Left hindlimb (tissue), 1 donor: ENCODE measurements around the gene PPP5C.

Experiments
- DNase-seq: peaks from one replicate; pipeline ENCODE4 v3.0.0-alpha.2; 2018

The PPP5C gene

GRCh38 chr19:46337487-46337886 lies 9.4 kb upstream of the PPP5C start:
- DNase-seq, result no peak

GRCh38 chr19:46339446-46339845 lies 7.4 kb upstream of the PPP5C start:
- no peak for DNase-seq

DNA sequence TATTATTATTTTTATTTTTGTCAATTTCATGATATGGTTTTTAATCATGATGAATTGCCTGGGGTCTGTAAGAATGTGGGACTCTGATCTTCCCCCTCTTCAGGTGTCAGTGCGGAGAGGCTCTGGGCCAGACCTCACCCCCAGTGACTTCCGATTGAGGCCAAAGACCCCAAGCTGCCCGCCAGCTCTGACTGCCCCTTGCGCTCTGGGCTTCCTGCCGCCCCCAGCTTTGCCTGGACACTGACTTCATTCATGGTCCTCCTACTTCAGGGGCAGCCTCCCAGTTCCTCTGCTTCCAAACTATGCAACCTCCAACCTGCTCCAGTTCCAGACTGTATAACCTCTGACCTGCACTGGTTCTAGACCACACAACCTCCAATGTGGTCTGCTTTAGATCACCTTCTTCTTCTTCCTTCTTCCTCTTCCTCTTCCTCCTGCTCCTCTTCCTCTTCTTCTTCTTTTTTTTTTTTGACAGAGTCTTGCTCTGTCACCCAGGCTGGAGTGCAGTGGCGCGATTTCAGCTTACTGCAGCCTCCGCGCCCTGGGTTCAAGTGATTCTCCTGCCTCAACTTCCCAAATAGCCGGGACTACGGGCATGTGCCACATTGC lies 6.7 kb upstream of the PPP5C start:
- DNase-seq, result no peak

GRCh38 chr19:46341937-46342336 lies 5.0 kb upstream of the PPP5C start:
- no peak for DNase-seq

- no peak for DNase-seq
These were observed 2.5 kb upstream of the PPP5C start for GRCh38 chr19:46344363-46344762.

- no peak for DNase-seq
These were observed 1.7 kb upstream of the PPP5C start for GRCh38 chr19:46345157-46345556.

GRCh38 chr19:46347572-46347883 lies 641 bp downstream of the PPP5C start:
- DNase-seq, result no peak

DNA sequence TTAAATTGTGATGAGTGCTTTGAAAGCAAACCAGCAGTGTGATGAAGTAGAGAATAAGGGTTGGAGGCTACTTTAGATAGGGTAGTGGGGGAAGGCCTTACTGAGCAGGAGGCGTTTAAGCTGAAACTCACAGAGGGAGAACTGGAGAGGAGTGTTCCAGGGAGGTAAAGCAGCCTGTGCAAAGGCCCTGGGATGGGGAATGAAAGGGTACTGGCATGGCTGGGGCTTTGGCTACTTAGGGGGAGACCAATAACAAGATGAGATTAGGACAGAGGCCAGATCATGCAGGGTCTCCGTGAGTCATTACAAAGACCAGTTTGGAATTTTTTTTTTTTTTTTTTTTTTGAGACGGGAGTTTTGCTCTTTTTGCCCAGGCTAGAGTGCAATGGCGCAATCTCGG lies 1.1 kb downstream of the PPP5C start:
- no peak for DNase-seq

DNA sequence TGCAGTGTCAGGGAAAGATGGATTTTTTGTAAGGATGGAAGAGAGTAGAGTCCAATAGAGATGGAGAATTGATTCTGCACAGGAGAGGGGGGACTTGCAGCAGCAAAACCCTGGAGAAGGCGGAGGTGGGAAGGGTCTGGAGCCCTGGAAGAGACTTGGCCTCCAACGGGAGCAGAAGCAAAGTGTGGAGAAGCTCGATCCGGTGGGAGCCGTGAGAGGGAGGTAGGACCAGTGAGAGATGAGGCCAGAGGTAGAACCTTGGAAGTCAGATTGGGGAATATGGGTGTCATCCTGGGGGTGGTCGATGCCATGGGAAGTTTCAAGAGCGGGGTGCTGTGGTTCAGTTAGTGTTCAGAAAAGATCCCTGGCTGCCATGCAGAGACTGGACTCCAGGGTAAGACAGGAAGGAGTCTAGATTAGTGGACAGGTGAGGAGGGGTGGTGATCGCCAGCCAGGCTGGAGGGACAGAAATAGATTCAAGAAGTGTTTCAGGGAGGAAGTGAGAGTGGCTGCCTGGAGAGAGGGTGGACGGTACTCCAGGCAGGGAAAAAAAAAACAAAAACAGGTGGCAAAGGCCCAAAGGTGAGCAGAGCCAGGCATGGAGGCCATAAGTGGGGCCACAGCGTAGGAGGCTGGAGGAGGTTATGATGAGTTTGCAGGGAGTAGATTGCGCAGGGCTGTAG lies 2.6 kb downstream of the PPP5C start:
- DNase-seq, result no peak

DNA sequence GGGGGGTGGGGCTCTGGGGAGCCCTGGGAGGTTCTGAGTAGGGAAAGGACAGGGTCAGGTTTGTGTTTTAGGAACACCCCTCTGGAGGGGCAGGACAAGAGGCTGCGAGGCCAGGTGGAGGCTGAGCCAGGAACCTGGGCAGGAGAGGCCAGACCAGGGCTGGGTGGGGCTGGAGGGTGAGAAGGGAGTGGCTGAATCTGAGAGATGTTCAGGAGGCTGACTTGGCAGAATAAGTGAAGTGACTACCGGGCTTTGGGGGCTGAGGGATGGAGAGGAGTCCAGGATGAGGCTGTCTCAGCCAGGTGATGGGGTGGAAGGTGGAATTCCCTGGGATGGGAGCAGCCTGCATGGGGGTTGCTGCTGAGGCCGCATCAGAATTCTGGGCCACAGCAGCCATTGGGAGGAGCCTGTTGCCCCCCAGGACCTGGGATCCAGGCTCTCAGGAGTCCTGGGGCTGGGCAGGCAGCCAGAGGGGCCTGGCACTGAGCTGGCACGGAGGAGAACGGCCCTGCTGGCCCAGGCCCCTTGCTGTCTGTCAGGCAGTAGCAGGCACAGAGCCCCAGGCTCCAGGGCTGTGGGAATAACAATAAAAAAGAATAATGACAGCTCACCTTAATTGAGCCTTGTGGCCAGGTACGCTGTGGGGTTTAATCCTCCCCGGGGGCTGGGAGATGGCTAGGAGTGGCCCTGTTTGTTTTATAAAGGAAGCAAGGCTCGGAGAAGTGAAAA lies 3.3 kb downstream of the PPP5C start:
- no peak for DNase-seq

GRCh38 chr19:46350758-46351159 lies 3.9 kb downstream of the PPP5C start:
- DNase-seq, result no peak

DNA sequence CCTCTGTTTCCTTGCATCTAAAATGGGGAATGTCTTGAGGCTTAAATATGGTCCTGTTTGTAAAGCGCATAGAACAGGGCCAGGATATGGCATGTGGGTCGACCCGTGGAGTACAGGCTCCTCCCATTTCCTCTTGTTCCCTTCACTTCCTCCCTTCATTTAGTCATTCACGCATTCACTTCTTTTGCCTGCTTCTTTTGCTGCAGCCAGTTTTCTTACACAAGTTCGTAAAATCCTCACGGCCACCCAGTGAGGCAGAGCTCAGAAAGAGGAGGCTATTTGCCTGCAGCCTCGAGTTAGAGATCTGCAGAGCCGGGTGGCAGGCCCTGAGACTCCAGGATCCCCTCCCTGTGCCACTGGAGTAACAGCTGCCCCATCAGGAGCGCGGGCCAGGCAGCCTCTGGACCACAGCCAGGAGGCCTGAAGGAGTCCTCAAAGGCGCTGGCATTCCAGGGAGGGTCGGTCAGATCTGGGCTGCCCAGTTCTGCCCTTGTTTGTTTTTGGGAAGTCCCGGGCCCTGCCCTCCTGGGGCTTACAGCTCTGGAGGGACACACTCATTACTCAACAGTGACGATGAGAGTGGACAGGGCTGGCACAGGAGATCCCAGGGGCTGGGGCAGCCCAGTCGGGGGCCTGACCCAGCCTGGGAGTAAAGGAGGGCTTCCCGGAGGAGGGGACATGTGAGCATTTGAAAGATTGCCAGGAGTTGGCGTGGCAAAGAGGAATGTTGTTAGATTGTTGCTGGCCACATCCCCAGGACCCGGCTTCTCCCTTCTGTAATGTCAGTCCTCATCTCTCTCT lies 4.6 kb downstream of the PPP5C start:
- DNase-seq, result no peak

DNA sequence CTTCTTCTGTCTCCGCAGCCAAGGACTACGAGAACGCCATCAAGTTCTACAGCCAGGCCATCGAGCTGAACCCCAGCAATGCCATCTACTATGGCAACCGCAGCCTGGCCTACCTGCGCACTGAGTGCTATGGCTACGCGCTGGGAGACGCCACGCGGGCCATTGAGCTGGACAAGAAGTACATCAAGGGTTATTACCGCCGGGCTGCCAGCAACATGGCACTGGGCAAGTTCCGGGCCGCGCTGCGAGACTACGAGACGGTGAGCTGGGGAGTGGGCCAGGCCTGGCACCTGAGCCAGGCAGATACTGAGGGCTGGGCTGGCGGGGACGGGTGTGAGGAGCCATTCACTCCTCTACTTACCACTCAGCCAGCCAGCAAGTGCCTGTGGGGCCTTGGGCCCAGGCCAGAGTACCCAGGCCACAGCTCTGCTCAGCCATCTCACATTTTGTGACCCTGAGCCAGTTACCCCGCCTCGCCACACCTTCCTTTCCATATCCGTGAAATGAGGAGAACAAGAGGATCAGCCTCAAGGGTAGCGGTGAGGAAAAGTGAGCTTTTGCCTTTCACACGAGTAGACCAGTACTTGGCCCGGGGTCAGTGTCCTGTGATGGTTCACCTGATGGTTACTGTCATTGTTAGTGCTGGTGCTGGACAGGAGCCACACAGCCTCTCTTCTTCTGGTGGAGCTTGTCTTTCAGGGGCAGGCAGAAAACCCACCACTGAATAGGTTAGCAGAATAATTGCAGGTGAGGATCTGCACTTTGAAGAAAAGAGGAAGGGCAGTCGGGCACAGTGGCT lies 7.0 kb downstream of the PPP5C start:
- DNase-seq, result no peak

DNA sequence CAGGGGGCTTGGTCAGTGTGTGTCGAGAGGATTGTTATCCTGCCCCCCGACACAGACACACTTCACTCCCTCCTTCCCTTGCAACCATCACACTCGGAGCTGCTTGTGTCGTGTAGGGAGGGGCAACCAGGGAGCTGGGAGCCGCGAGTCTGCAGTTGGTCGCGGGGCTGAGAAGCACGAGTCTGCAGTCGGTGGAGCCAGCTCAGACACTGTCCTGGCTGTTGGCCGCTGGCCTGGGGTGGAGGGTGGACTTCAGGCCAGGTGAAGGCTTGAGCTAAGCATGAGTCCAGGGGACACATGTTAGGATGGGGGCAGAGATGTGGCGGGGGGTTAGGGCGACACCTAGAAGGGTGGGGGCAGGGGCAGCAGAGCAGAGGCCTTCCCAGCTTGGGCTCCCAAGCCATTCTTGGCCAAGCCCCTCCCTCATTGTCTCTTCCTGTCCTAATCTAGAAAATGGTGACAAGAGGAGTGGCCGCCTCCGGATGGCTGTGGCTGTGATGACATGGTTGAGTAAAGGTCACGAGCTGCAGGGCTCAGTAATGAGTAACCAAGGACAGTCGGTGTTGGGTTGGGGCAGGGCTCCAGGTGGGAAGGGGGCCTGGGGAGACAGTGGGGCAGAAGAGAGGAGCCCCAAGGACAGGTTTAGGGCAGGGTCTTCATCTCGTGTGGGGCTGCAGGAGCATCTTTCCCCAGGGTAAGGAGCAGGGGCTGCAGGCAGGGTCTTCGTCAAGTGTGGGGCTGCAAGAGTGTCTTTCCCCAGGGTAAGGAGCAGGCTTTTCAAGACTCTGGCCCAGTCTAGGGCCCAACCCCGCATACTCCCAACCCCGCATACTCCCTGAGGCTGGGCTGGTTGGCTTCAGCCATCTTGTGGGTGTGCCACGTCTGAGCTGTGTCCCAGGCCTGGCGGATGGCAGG lies 8.6 kb downstream of the PPP5C start:
- DNase-seq, result no peak

- no peak for DNase-seq
These were observed 9.5 kb downstream of the PPP5C start for GRCh38 chr19:46356149-46357055.

DNA sequence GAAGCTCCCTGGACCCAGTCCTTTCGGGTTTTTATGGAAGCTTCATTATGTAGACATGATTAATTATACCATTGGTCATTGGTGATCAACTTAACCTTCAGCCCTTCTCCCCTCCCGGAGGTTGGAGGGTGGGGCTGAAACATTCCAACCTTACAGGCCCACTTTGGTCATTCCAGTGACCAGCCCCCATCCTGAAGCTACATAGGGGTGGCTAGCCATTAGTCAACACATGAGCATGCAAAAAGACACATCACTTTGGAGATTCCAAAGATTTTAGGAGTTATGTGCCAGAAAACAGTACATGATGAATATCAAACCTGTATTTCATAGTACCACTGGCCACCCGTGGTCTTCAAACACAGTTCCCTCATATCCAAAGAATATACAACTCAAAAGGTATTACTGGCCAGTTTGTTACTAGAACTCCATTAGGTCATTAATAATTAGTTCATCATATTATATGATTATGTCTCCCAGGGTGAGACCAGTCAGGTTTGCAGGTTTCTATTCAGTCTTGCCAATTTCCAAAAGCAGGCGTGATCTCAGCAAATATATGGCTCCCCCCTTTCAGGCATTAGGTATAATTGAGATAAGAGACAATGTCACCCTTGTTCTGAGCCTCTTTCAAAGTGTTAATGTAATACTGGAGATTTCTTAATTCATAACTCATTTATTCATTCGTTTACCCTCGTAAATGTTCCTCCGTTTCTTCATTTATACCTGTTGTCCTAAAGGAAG lies 11.1 kb downstream of the PPP5C start:
- no peak for DNase-seq

- DNase-seq, result no peak
These were observed 15.0 kb downstream of the PPP5C start for GRCh38 chr19:46361915-46362314.

- no peak for DNase-seq
These were observed 17.5 kb downstream of the PPP5C start for GRCh38 chr19:46364359-46364758.

- DNase-seq, result no peak
These were observed 18.7 kb downstream of the PPP5C start for GRCh38 chr19:46365561-46365960.
